NK-92 (cell line): Measurements from ENCODE around the gene DALRD3.
A peak's percentile ranks its signal among the peaks of the same experiment; 100 is the strongest.
"Not testable (repeated sequence)": the region's sequence is repeated elsewhere in the genome, so short reads cannot be mapped to it uniquely, and the experiment has no call there.

Experiments
- DNase-seq: peaks from one replicate; lab custom pipeline; 2025; ENCODE audit not compliant: unreplicated experiment; lab: John Stamatoyannopoulos, UW

DALRD3 gene

DNA sequence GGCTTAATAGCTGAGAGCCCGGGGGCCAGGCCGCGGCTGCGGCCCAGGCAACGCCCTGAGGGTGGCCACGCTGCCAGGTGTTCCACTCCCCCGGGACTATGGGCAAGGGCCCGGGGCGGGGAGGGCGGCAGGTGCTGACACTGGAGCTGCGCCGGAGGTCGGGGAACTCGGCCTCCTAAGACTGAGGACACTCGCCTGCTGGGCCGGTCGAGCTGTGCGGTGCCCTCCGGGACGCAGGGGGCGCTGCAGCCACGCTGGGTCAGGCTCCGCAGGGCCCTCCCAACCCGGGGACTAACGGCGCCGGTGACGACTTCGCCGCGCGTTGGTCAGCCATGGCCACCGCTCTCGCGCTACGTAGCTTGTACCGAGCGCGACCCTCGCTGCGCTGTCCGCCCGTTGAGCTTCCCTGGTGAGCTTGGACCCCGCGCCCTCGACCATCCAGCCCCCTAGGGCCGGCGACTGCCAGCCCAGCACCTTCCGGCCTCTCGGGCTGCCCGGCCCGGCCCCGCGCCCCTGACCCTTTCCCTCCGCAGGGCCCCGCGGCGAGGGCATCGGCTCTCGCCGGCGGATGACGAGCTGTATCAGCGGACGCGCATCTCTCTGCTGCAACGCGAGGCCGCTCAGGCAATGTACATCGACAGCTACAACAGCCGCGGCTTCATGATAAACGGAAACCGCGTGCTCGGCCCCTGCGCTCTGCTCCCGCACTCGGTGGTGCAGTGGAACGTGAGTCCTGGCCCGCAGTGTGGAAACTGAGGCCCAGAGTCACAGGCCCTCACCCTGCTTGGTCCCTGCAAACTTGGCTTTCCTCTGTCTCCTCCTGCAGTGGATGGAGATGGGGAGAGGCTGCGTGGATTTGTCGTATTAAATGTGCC is 3.7 kb upstream of the DALRD3 start, which contains the start of gene NDUFAF3:
NDUFAF3 (plus strand) TSS at position 309 of the 875 bp plus-strand sequence; CDS start at position 333, 24 bp downstream.
- DNase-seq = peak; percentile 24

DNA sequence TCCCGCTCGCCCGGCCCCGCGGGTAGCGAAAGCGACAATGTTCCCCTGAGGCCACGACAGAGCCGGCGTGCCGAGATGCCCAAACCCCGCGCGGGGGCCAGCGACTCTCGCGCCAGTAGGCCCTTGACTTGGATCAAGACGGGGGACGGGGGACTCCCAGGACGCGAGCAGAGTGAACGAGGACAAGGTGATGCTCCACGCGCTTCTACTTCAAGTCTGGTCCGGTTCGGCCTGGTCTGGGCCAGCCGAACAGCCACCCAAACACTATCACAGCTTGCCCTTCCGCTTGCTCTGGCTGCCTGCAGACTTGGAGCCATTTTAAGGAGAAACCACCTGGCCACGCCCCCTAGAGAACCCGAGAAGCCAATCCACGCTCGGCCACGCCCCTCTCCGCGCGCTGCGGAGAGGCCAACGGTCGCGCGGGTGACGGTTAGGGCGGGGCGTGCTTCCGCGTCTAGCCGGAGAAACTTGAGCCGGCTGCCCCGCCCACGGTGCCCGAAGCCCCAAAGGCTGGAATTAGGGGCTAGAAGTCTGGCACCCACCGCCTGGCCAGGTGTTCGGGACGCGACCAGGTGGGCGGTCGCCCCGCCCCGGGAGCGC is 2.9 kb upstream of the DALRD3 start:
- DNase-seq = peak; percentile 75

DNA sequence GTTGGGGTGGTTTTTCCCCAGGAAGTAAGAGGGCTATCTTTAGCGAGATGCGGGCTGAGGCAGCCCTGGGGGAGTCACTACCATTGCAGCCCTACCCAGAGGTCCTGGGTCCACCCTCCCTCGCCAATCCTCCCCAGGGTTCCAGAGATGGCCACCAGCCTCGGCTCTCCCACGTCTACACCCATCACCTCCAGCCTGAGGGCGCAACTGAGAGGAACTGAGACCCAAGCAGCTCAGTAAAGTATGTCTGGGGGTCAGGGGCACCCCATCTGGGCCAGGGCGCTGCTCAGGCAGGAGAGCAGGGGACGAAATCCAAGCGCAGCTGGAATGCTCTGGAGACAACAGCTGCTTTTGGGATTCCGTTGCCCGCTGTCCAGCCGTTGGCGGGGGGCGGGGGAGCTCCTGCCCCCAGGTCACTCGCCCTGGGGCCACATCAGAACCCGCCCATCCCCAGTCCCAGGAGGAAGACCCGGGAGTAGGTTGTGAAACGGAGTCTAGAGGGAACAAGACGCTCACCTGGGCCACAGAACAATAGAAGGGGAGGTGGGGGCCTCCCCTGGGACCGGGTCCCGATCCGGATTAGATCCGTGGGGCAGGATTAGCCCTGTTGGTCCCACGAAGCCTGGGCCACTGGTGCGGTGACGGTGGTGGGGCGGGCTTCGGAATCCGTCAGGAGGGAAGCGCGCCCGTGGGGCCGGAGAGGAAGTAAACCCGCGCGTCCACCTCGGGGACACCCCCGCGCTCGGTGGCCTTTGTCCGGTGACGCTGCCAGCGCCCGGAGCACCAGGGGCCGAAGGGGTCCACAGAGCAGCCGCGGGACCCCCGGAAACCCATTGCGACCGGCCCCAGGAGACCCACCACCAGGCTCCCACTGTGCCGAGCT is 2.2 kb upstream of the DALRD3 start:
- no peak for DNase-seq

DNA sequence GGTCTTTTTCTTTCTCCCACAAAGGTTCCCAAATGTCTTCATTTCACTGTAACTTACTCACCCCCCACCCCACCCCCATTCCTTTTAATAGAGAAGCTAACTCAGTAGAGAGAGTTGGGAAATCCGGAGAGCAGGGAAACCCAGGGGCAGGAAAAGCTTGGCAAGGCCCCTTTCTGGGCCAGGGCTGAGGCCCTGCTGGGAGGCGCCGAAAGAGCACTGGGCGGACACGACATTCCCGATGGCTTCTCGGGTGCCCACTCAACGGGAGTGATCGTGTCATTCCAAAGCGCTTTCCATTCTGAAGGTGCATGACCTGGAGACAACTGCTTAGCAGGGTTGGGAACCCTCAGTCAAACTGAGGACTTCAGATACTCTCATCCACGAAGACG is 1.6 kb upstream of the DALRD3 start:
- DNase-seq = no peak

DNA sequence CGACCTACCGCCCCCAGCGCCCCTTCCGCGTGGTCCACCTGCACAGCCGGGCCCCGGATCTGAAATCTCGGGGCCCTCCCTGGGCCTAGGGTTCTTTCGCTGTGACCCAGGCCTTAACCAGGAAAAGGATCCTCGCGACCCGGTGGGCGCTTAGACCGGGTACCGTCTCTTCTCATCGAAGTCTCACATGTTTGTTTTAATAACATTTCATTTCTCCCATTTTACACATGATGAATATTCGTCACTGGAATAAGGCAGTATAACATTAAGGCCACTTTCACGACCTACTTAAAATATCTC is 277 bp upstream of the DALRD3 start:
- no peak for DNase-seq

DNA sequence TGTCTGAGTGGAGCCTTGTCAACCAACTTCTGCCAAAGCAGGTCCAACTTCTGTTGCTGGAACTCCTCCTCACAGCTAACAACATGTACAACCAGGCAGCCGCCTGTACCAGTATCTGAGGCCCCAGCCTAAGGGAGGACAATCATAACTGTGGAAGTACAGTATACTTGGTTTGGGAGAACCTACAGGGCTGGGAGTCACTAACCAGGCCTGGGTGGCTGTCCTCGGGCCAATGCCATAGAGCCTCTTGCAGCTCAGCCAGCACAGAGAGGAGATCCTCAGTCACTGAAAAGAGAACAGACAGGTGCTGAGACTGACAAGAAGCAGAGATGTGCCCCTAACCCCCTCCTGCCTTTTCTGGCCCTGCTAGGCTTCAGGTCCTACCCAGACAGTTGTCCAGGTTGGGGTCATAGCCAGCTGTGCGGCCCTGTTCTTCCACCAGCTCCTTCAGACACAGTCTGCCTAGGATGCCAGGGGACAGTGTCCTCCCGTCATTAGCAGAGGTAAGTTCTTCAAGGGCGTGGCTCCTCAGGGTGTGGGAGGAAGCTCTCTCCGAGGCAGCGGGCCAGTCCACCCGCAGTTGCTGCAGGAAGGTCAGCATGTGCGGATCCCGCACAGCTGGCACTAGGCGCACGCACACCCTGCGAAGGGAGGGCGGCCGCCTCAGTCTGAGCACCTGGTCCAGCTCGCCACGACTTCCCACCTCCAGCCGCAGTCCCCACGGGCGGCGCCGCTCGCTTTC is 980 bp downstream of the DALRD3 start:
- no peak for DNase-seq

DNA sequence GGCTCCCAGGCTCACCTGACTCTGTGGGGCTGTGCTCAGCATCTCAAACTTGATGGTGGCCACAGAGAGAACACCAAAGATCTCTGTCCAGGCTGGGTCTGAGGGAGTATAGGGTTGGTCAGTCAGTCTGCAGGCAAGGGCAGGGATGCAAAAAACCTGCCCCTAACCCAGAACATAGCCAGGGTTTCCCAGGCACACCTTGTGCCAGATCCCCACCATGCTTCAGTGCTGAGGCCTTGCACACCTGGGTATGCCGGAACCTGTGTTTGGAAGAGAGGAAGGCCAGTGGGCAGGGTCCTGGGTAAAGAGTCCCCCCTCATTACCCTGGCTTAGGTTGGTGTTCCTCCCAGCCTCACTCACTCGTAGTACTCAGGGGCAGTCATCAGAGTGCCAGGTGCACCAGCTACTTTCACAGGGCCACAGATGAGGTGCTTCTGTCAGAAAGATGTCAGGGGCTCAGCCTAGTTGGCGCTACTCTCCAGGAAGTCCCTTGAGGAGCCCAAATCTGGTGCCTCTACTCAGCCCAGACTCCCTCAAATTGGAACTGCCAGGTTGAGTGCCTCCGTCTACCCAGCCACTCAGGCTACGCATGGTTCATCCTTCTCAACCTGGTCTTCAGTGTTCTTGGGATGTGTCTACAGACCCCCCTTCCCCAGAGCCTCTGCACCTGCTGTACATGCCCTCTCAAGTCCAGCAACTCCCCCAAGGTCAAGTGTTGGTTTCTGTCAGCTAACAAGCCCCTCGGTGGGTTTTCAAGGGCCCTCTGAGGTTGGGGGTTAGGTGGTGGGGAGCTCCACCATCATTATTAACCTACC is 1.8 kb downstream of the DALRD3 start:
- no peak for DNase-seq

DNA sequence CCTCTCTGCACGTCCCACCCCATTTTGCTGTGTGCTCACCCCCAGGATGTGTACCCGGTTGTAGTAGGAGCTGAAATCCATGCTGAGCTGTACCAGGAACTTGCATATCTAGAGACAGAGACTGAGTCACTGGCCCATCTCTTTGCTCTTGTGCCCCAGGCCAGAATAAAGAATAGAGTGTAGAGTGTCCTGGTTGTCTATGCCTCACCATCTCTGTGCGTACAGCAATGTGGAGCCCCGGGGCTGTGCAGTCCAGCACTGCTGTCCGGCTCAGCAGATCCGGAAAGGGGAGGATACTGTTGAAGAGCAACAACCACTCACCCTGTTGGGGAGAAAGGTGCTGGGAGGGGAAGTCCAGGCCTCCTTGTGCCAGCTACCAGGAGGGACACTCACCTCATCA is 2.6 kb downstream of the DALRD3 start:
- no peak for DNase-seq

DNA sequence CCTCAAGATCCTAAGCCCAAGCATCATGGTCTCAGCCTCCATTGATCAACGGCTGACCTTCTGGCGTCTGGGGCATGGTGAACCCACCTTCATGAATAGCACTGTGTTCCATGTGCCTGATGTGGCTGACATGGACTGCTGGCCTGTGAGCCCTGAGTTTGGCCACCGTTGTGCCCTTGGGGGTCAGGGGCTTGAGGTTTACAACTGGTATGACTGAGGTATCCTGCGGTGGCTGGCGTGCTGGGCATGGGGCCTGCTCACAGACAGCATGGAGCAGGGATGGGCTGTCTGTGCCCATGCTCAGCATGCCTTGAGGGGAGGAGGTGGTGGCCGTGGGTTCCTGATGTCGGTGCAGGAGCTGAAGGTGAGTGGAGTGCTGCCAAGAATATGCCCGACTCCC is 3.3 kb downstream of the DALRD3 start:
- DNase-seq = no peak

DNA sequence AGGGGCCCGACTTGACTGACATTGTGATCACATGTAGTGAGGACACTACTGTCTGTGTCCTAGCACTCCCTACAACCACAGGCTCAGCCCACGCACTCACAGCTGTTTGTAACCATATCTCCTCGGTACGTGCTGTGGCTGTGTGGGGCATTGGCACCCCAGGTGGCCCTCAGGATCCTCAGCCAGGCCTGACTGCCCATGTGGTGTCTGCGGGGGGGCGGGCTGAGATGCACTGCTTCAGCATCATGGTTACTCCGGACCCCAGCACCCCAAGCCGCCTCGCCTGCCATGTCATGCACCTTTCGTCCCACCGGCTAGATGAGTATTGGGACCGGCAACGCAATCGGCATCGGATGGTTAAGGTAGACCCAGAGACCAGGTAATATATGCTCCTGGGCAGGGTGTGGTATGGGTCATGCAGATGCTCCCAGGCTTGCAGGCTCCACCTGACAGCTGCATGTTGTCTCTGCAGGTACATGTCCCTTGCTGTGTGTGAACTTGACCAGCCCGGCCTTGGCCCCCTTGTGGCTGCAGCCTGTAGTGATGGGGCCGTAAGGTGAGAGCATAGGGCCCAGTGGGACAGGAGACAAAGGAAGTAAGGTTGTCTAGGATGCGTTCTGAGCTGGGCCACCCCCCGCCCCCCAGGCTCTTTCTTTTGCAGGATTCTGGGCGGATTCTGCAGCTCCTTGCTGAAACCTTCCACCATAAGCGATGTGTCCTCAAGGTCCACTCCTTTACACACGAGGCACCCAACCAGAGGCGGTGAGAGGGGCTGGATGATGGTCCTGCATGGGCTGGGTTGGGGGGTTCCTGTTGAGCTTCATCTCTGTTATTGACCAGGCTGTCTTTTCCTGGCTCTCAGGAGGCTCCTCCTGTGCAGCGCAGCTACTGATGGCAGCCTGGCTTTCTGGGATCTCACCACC is 4.4 kb downstream of the DALRD3 start:
- DNase-seq = no peak

DNA sequence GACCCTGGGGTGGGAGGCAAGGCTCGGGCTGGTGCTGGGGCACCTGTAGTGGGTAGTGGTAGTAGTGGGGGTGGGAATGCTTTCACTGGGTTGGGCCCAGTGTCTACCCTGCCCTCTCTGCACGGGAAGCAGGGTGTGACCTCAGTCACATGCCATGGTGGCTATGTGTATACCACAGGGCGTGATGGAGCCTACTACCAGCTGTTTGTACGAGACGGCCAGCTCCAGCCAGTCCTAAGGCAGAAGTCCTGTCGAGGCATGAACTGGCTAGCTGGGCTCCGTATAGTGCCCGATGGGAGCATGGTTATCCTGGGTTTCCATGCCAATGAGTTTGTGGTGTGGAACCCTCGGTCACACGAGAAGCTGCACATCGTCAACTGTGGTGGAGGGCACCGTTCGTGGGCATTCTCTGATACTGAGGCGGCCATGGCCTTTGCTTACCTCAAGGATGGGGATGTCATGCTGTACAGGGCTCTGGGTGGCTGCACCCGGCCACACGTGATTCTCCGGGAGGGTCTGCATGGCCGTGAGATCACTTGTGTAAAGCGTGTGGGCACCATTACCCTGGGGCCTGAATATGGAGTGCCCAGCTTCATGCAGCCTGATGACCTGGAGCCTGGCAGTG is 5.2 kb downstream of the DALRD3 start:
- no peak for DNase-seq

DNA sequence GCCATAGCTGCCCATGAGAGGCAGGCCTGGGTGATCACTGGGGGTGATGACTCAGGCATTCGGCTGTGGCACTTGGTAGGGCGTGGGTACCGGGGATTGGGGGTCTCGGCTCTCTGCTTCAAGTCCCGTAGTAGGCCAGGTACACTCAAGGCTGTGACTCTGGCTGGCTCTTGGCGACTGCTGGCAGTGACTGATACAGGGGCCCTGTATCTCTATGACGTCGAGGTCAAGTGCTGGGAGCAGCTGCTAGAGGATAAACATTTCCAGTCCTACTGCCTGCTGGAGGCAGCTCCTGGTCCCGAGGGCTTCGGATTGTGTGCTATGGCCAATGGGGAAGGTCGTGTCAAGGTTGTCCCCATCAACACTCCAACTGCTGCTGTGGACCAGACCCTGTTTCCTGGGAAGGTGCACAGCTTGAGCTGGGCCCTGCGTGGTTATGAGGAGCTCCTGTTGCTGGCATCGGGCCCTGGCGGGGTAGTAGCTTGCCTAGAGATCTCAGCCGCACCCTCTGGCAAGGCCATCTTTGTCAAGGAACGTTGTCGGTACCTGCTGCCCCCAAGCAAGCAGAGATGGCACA is 5.9 kb downstream of the DALRD3 start:
- no peak for DNase-seq

DNA sequence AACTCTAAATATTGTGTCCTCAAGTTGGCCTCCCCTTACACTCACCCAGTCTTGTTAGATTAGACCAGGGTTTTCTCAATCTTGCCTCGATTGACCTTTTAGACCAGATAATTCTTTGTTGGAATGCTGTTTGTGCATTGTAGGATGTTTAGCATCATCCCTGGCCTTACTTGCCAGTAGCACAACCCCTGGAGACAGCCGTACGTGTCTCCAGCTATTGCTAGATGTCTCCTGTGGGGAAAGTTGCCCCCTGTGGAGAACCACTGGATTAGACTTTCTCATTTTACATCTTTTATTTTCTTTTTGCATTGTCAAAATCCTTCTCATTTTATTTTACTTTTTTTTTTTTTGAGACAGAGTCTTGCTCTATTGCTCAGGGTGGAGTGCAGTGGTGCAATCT is 9.0 kb downstream of the DALRD3 start:
- no peak for DNase-seq

DNA sequence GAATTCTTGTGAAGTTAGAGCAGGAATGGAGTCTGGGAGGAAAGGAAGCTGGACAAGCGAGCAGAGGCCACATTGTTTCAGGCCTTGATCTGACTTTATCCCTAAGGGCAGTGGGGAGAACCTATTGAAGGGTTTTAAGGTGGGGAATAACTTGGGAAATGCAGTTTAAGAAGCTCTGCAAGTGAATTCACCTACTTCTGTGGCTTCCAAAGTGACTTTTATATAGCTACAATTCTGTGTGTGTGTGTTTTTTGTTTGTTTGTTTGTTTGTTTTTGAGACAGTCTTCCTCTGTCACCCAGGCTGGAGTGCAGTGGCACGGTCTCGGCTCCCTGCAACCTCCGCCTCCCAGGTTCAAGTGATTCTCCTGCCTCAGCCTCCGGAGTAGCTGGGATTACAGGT is 9.8 kb downstream of the DALRD3 start:
- DNase-seq = not testable (repeated sequence)

DNA sequence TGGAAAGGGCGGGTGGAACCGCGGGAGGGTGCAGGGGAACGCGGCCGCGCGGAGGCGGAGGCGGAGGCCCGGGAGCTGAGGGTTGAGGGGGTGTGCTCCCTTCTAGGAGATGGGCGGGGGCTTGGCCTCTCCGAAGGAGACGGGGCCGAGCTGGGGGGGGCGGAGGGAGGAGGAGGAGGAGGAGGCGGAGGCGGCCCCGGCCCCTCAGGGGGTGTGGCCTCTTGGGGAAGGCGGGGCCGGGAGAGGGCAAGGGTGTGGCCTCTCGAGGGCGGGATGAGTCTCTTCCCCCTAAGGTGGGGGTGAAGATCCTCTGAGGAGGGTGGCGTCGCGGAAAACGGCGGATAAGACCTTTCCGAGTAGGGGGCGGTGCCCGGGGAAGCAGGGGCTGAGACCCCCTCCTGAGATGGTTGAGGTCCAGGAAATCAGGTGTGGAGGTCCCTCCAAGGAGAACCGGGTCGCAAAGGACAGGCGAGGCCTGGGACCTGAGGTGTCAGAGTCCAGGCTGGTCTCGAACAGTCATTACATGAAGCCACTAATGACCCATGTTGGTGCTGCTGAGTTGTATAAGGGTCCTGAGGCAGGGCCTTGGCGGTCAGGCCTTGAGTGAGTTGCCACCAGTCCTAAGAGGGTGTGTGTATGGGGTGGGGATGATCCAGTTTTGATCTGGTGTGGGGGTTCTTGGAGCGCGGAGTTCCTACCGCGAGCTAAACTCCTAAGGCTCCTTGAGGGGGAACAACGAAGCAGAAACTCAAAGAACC is 10.4 kb downstream of the DALRD3 start:
- peak; percentile 16 for DNase-seq

DNA sequence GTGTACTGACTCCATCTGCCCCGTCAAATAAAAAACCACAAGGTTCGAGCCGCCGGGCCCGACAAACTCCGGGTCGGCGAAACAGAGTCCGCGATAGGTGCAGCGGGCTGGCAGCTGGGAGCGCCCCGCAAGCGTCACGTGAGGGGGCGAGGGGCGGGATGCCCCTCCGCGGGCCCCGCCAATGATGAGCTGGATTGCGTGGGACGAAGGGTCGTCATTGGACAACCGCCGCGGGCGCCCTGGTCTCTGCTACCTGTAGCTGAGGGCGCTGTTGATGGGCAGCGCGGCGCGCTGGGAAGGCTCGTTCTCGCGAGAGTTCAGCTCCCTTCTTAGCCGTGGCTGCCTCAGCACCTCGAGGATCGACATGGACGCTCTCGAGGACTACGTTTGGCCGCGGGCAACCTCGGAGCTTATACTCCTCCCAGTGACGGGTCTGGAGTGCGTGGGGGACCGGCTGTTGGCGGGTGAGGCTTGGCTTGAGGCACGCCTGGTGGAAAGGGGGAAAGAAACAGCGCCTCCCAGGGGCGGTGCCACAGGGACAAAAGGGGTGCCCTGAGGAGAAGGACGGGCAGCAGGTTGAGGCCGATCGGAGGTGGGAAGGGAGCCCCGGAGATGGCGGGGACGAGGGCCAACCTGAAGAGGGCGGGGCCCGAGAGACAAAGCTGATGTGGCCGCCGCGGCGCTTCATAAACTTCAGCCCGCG is 11.2 kb downstream of the DALRD3 start, which contains the start of gene WDR6:
WDR6 (plus strand) TSS at position 324 of the 703 bp plus-strand sequence; CDS start at position 365, 41 bp downstream.
- peak; percentile 63 for DNase-seq
